GM12875 (cell line): ENCODE measurements around the gene ELOVL7.
A peak's percentile ranks its signal among the peaks of the same experiment; 100 is the strongest.

Experiments
- H3K4me3 ChIP-seq: one replicate; pipeline ENCODE4 v1.5.1; 2011; ENCODE audit warnings: low read depth, low read length, control low read depth
- TF ChIP-seq, protein P1 (sequence below): IDR thresholded peaks from 2 replicates; pipeline ENCODE4 v1.5.1; 2011; ENCODE audit warnings: low read depth, mild to moderate bottlenecking, control low read depth, inconsistent platforms, low read length, moderate library complexity, borderline replicate concordance; ENCODE audit not compliant: insufficient read depth

The ELOVL7 gene

GRCh38 chr5:60843936-60844905 lies at the start of gene ELOVL7:
Gene ELOVL7 (minus strand): TSS chr5:60844269. CDS start chr5:60787397, 56,872 bp downstream.
- TF ChIP-seq, protein P1, sequence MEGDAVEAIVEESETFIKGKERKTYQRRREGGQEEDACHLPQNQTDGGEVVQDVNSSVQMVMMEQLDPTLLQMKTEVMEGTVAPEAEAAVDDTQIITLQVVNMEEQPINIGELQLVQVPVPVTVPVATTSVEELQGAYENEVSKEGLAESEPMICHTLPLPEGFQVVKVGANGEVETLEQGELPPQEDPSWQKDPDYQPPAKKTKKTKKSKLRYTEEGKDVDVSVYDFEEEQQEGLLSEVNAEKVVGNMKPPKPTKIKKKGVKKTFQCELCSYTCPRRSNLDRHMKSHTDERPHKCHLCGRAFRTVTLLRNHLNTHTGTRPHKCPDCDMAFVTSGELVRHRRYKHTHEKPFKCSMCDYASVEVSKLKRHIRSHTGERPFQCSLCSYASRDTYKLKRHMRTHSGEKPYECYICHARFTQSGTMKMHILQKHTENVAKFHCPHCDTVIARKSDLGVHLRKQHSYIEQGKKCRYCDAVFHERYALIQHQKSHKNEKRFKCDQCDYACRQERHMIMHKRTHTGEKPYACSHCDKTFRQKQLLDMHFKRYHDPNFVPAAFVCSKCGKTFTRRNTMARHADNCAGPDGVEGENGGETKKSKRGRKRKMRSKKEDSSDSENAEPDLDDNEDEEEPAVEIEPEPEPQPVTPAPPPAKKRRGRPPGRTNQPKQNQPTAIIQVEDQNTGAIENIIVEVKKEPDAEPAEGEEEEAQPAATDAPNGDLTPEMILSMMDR = peak; percentile 59
- peak within 1 kb of the TSS; percentile 86 for H3K4me3 ChIP-seq

GRCh38 chr5:60893521-60893920 lies 49.5 kb upstream of the ELOVL7 start:
- H3K4me3 ChIP-seq = no peak overlapping the region
- TF ChIP-seq, protein P1 = no peak

DNA sequence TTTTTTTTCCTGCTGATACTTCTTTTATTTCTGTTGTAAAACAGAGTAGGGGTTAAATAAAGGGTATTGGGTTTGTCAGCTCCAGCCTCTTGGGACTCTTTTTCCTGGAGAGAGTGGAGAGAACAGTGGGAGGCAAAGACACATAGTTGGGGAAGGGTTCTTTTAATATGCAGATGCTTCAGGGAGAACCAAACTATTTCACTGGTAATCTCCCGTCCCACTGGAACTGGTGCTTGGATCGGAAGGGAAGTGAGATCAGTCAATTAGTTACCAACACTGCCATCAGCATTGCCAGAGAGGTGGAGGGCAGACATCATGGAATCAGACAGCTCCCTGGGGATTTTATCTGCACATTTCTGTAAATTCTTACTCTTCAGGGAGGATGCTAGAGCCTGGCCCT lies 47.6 kb upstream of the ELOVL7 start:
- TF ChIP-seq, protein P1 = no peak
- H3K4me3 ChIP-seq = no peak overlapping the region

- no peak overlapping the region for H3K4me3 ChIP-seq
- TF ChIP-seq, protein P1 = no peak
These were observed 44.4 kb upstream of the ELOVL7 start for GRCh38 chr5:60888359-60889061.

GRCh38 chr5:60887746-60888145 lies 43.7 kb upstream of the ELOVL7 start:
- H3K4me3 ChIP-seq = no peak overlapping the region
- TF ChIP-seq, protein P1 = no peak

DNA sequence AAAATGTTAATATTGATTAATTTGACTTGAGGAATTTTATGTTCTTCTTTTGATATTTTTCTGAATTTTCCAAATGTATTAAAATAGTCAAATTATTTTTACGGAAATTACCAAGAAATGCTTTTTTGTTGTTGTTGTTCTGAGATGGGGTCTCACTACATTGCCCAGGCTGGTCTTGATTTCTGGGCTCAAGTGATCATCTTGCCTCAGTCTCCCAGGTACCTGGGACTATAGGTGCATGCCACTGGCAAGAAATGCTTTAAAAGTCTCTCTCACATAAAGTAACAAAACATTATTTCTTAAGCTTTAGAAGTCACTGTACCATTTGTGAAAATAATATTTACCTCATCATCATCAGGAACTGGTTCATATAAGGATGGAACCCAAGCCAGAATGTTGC lies 43.0 kb upstream of the ELOVL7 start:
- no peak overlapping the region for H3K4me3 ChIP-seq
- TF ChIP-seq, protein P1 = no peak
